A549 (cell line): Measurements from ENCODE around the gene ADK. TPM values are rescaled to one million over a fixed set of nuclear protein-coding genes. Genes with fewer than 3 reads are reported as not detected.
A peak's percentile ranks its signal among the peaks of the same experiment; 100 is the strongest.
"Not testable (repeated sequence)": the region's sequence is repeated elsewhere in the genome, so short reads cannot be mapped to it uniquely, and the experiment has no call there.

ENCODE experiments used
- ATAC-seq, 2 experiments: fragments of 200-7000 bp in 1 of 2; fragments of >200 bp in 1 of 2; cut with Nextera tagmentation in 1 of 2; cut with Tn5 transposase in 1 of 2; 3 replicates each; pipeline versions ENCODE4 v1.8.0 to v1.9.1; 2018 to 2020; ENCODE audit warnings: mild to moderate bottlenecking in 1 of 2, moderate library complexity in 1 of 2
- CTCF ChIA-PET: fragments of 300-600 bp; sonication (Branson Sonifier 250); formaldehyde crosslinking; extraction: SDS; loops from one replicate; lab custom pipeline; 2021; ENCODE audit warnings: antibody characterized with exemption, inconsistent platforms; lab: Yijun Ruan, JAX
- POLR2A ChIA-PET: fragments of 350-600 bp; formaldehyde crosslinking; extraction: SDS; loops from one replicate; lab custom pipeline; 2021; ENCODE audit warnings: antibody characterized with exemption, inconsistent platforms; lab: Yijun Ruan, JAX
- DNase-seq, 2 experiments: peaks; one replicate each; pipeline versions ENCODE4 v3.0.0 to v3.0.0-alpha.2; 2011 to 2016; ENCODE audit warnings: low read depth in 1 of 2, low spot score in 1 of 2
- FAIRE-seq: peaks from 2 replicates; lab custom pipeline; 2011; peaks lifted over from hg19 to GRCh38; lab: Jason Lieb, UNC
- H3K27ac ChIP-seq, 2 experiments: fragments of >200 bp; sonication (Bioruptor Twin); formaldehyde crosslinking; 3 replicates each; pipeline ENCODE4 v1.5.1; 2016 to 2017
- H3K4me1 ChIP-seq: fragments of >200 bp; sonication (Bioruptor Twin); formaldehyde crosslinking; 3 replicates; pipeline ENCODE4 v1.6.1; 2016
- H3K4me2 ChIP-seq: fragments of >200 bp; sonication (Bioruptor Twin); formaldehyde crosslinking; 3 replicates; pipeline ENCODE4 v1.6.1; 2016
- H3K4me3 ChIP-seq: fragments of >200 bp; sonication (Bioruptor Twin); formaldehyde crosslinking; 3 replicates; pipeline ENCODE4 v1.5.1; 2016
- H3K9me3 ChIP-seq: fragments of >200 bp; sonication (Bioruptor Twin); formaldehyde crosslinking; 3 replicates; pipeline ENCODE4 v1.6.1; 2016
- BCL3 ChIP-seq: fragments of >200 bp; sonication (Bioruptor Twin); formaldehyde crosslinking; IDR thresholded peaks from 3 replicates; pipeline ENCODE4 v1.6.1; 2016
- CHD2 ChIP-seq: fragments of 150-350 bp; IDR thresholded peaks from 2 replicates; pipeline ENCODE4 v1.6.1; 2014; ENCODE audit warnings: low read length; ENCODE audit not compliant: partially characterized antibody
- CHD4 ChIP-seq: fragments of 200-600 bp; sonication (generic); IDR thresholded peaks from 2 replicates; pipeline ENCODE4 v1.6.1; 2016; ENCODE audit warnings: antibody characterized with exemption, mild to moderate bottlenecking, borderline replicate concordance
- CTCF ChIP-seq: fragments of >200 bp; sonication (Bioruptor Twin); formaldehyde crosslinking; IDR thresholded peaks from 3 replicates; pipeline ENCODE4 v1.5.1; 2016
- ESRRA ChIP-seq: fragments of 150-350 bp; IDR thresholded peaks from 2 replicates; pipeline ENCODE4 v1.6.1; 2014; ENCODE audit warnings: mild to moderate bottlenecking, low read length, borderline replicate concordance
- FOSB ChIP-seq: fragments of 250-450 bp; sonication (Bioruptor Pico); IDR thresholded peaks from 2 replicates; pipeline ENCODE4 v1.5.0; 2020; ENCODE audit warnings: mild to moderate bottlenecking, moderate library complexity
- FOXS1 ChIP-seq: fragments of 250-450 bp; sonication (Bioruptor Pico); IDR thresholded peaks from 2 replicates; pipeline ENCODE4 v1.5.0; 2020; ENCODE audit warnings: mild to moderate bottlenecking, moderate library complexity
- HMGXB4 ChIP-seq: fragments of 250-450 bp; sonication (Bioruptor Pico); IDR thresholded peaks from 2 replicates; pipeline ENCODE4 v1.5.0; 2021; ENCODE audit warnings: mild to moderate bottlenecking, moderate library complexity, borderline replicate concordance
- HOXA7 ChIP-seq: fragments of 250-450 bp; sonication (Bioruptor Pico); IDR thresholded peaks from 2 replicates; pipeline ENCODE4 v1.5.0; 2020; ENCODE audit warnings: mild to moderate bottlenecking, moderate library complexity
- HOXB13 ChIP-seq: fragments of 250-450 bp; sonication (Bioruptor Pico); IDR thresholded peaks from 2 replicates; pipeline ENCODE4 v1.5.0; 2020; ENCODE audit warnings: low read depth, mild to moderate bottlenecking, moderate library complexity
- JUN ChIP-seq, 2 experiments: fragments of >200 bp; sonication (Bioruptor Twin); formaldehyde crosslinking; IDR thresholded peaks; 2 replicates in 1 of 2; 3 replicates in 1 of 2; pipeline ENCODE4 v1.6.1; 2016 to 2017
- MAX ChIP-seq: IDR thresholded peaks from 2 replicates; pipeline ENCODE4 v1.6.1; 2012
- MYC ChIP-seq: IDR thresholded peaks from 2 replicates; pipeline ENCODE4 v1.6.1; 2012; ENCODE audit warnings: mild to moderate bottlenecking, inconsistent platforms, low read length, improper control_type of control experiment, borderline replicate concordance
- NR3C1 ChIP-seq: fragments of >200 bp; sonication (Bioruptor Twin); formaldehyde crosslinking; IDR thresholded peaks from 3 replicates; pipeline ENCODE4 v1.6.1; 2017
- PBX3 ChIP-seq: IDR thresholded peaks from 2 replicates; pipeline ENCODE4 v1.6.1; 2012
- POLR2AphosphoS2 ChIP-seq: conservative IDR thresholded peaks from 2 replicates; pipeline ENCODE4 v1.6.1; 2012; ENCODE audit warnings: low read length, improper control_type of control experiment, inconsistent platforms
- RAD21 ChIP-seq, 2 experiments: fragments of >200 bp in 1 of 2; sonication (Bioruptor Twin) in 1 of 2; formaldehyde crosslinking in 1 of 2; IDR thresholded peaks in 1 of 2; conservative IDR thresholded peaks in 1 of 2; 2 replicates in 1 of 2; 3 replicates in 1 of 2; pipeline ENCODE4 v1.6.1; 2012 to 2018; ENCODE audit warnings: inconsistent platforms in 1 of 2
- RNF2 ChIP-seq: fragments of 200-600 bp; sonication (generic); IDR thresholded peaks from 2 replicates; pipeline ENCODE4 v1.6.1; 2016; ENCODE audit warnings: low read depth, mild to moderate bottlenecking, antibody characterized with exemption, moderate library complexity, borderline replicate concordance
- SMC3 ChIP-seq: fragments of >200 bp; sonication (Bioruptor Twin); formaldehyde crosslinking; IDR thresholded peaks from 3 replicates; pipeline ENCODE4 v1.6.1; 2018; ENCODE audit warnings: inconsistent platforms
- SREBF2 ChIP-seq: fragments of 450-650 bp; IDR thresholded peaks from 2 replicates; pipeline ENCODE4 v1.6.1; 2014; ENCODE audit warnings: mild to moderate bottlenecking, moderate library complexity
- ZFP36 ChIP-seq: fragments of 450-650 bp; IDR thresholded peaks from 2 replicates; pipeline ENCODE4 v1.6.1; 2014; ENCODE audit warnings: borderline replicate concordance; ENCODE audit not compliant: partially characterized antibody
- ZSCAN20 ChIP-seq: fragments of 250-450 bp; sonication (Bioruptor Pico); IDR thresholded peaks from 2 replicates; pipeline ENCODE4 v1.8.0; 2022; ENCODE audit warnings: mild to moderate bottlenecking, moderate library complexity
- WGBS: methylation state at CpG from one replicate; pipeline ENCODE4 v1.1.6; 2017; ENCODE audit errors: missing lambda C conversion rate; 5-methylcytosine and 5-hydroxymethylcytosine counted together
- polyA plus RNA-seq, 4 experiments: library from polyadenylated mRNA; depleted of rRNA in 3 of 4; stranded (reverse); fragments of >200 nt; fragmentation: RNase III in 1 of 4; extraction: RNeasy Plus Mini Kit Qiagen cat#74134 plus additional on column Dnase treatment in 1 of 4; gene quantifications; 2 replicates in 3 of 4; 3 replicates in 1 of 4; pipeline ENCODE4 v1.2.3, GENCODE V29; 2011 to 2017
- TF ChIP-seq, protein P1 (sequence below): fragments of 150-350 bp; IDR thresholded peaks from 2 replicates; pipeline ENCODE4 v1.6.1; 2014; ENCODE audit warnings: low read depth, mild to moderate bottlenecking, low read length

Gene ADK
- polyA plus RNA-seq, 2 of the 4 experiments (the other 2 are of a cell fraction): 35.8 to 40.7 TPM

DNA sequence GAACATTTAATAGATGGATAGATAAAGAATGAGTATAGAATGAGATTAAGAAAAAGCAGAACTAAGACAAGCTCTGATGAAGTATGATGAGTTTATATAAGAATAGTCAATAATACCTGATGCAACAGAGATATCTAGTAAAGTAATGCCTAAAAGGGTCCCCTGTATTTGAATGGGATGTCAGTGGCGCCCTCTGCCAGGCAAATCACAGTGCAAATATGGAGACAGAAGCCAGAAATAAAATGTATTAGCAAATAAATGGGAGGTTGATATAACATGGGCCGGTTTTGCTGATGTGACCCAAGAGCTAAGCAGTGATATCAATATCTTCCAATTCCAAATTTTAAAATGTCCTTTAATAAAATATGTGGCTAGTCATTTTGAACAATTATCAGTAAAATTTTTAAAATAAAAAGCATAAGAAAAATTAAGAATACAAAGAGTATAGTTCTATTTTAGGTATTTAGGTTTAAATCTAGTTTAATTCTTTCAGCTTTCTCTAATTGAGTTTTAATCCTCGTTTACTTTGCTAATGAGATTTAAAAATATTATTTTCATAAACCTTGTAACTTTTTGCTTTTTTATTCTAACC, 62.6 kb downstream of the ADK start:
- DNase-seq: peak; percentile 59 to 68
- Histone ChIP-seq H3K4me1 (0 out of 3 replicates have a peak, but pooled peaks cover 4% of the 10 kb centered on the region), H3K4me2 (no peak overlapping the region), H3K27ac (no peak overlapping the region), H3K9me3 (no peaks in the 10 kb centered on the region), H3K4me3 (no peak overlapping the region)
- POLR2A ChIA-PET: interaction anchor here (1.2 kb wide), 1 partner anchor 37 kb away, joined by 3 read pairs; no protein-coding TSS in a partner anchor
- CTCF ChIA-PET: interaction anchor here (0.6 to 3.4 kb wide), 26 partner anchors 10 to 364 kb away, joined by 3 to 20 read pairs (median 4); partner anchors contain the start of genes ADK and AP3M1
- no peak for FAIRE-seq
- ATAC-seq: peak; percentile 19 to 73; a peak in 3 of 6 replicates
- WGBS: 18% methylated on average over 3 of the region's 3 CpGs
- TF ChIP-seq, protein P1, sequence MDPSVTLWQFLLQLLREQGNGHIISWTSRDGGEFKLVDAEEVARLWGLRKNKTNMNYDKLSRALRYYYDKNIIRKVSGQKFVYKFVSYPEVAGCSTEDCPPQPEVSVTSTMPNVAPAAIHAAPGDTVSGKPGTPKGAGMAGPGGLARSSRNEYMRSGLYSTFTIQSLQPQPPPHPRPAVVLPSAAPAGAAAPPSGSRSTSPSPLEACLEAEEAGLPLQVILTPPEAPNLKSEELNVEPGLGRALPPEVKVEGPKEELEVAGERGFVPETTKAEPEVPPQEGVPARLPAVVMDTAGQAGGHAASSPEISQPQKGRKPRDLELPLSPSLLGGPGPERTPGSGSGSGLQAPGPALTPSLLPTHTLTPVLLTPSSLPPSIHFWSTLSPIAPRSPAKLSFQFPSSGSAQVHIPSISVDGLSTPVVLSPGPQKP: no peak
- TF ChIP-seq FOXS1 (CRISPR knock-in tag) (no peak), NR3C1 (no peak), CHD4 (no peak), HOXA7 (CRISPR knock-in tag) (no peak), ZFP36 (no peak), BCL3 (no peak), MYC (no peak), CTCF (peak; percentile 59; the same call in 2 of the 3 replicates), ZSCAN20 (CRISPR knock-in tag) (no peak), FOSB (no peak), PBX3 (no peak), HMGXB4 (CRISPR knock-in tag) (no peak), CHD2 (no peak), RNF2 (no peak), ESRRA (no peak), HOXB13 (CRISPR knock-in tag) (no peak), POLR2AphosphoS2 (no peak), SMC3 (peak; percentile 70), JUN (IDR thresholded peaks at IDR 0.05) (no peak), MAX (no peak), RAD21 (conservative IDR thresholded peaks at IDR 0.05 in 1 of 2, IDR thresholded peaks at IDR 0.05 in 1 of 2) (peak; percentile 54 to 62), SREBF2 (no peak)

GRCh38 chr10:74217110-74217509, 66.1 kb downstream of the ADK start:
- ATAC-seq, POLR2A ChIA-PET, H3K27ac ChIP-seq, H3K4me3 ChIP-seq, H3K4me2 ChIP-seq, CTCF ChIA-PET, DNase-seq, H3K9me3 ChIP-seq, FAIRE-seq, H3K4me1 ChIP-seq: not testable (repeated sequence)
- WGBS: 95% methylated on average over 13 of the region's 13 CpGs

DNA sequence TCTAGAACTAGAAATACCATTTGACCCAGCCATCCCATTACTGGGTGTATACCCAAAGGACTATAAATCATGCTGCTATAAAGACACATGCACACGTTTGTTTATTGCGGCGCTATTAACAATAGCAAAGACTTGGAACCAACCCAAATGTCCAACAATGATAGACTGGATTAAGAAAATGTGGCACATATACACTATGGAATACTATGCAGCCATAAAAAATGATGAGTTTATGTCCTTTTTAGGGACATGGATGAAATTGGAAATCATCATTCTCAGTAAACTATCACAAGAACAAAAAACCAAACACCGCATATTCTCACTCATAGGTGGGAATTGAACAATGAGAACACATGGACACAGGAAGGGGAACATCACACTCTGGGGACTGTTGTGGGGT, 71.4 kb downstream of the ADK start:
- H3K4me2 ChIP-seq, FAIRE-seq, H3K9me3 ChIP-seq, CTCF ChIA-PET, DNase-seq, H3K4me3 ChIP-seq, H3K27ac ChIP-seq, POLR2A ChIA-PET, ATAC-seq: not testable (repeated sequence)
- WGBS: 85% methylated on average over 3 of the region's 4 CpGs
- peaks cover 24% of the 10 kb centered on the region for H3K4me1 ChIP-seq
